Measurements from ENCODE around the gene TAF11L13.

Gene TAF11L13

DNA sequence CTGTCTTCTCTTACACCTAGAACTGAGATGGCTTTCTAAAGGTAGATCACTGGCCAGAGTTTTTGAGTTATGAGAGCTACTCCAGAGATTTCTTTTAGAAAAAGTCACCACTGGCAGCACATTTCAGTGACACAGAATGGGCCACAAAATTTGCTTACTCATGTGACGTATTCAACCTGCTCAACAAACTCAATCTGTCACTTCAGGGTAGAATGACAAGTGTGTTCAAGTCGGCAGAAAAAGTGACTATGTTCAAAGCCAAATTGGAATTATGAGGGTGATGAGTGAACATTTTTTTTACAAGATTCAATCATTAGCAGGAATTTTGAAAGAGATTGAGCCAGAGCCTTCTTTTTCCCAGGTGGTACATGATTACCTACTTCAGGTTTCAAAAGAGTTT is 48.8 kb downstream of the TAF11L13 start:
- DNase-seq: no peak

Data from NCI-H2227 treated with DMSO at 0.1 percent for 48 hours (cell line).